Liver (tissue), 9 donors: Measurements from ENCODE around the gene PSME2. TPM values are rescaled to one million over a fixed set of nuclear protein-coding genes. Genes with fewer than 3 reads are reported as not detected.
"Not testable (repeated sequence)": the region's sequence is repeated elsewhere in the genome, so short reads cannot be mapped to it uniquely, and the experiment has no call there.

Source experiments
- DNase-seq: peaks from one replicate; pipeline ENCODE4 v3.0.0-alpha.2; 2017; ENCODE audit warnings: low spot score
- H3K27ac ChIP-seq, 2 donors: one replicate each; pipeline ENCODE4 v1.7.0; 2013; ENCODE audit warnings: inconsistent platforms in 2 of 2, low read length in 2 of 2, control low read depth in 1 of 2, low read depth in 1 of 2, mild to moderate bottlenecking in 1 of 2
- H3K27me3 ChIP-seq, 4 donors: one replicate each; pipeline versions ENCODE4 v1.6.1 to v1.7.0; 2013; ENCODE audit warnings: low read length in 3 of 4, inconsistent platforms in 1 of 4, mild to moderate bottlenecking in 1 of 4, moderate library complexity in 1 of 4; ENCODE audit not compliant: control insufficient read depth in 4 of 4, insufficient read depth in 4 of 4
- H3K36me3 ChIP-seq, 4 donors: one replicate each; pipeline versions ENCODE4 v1.6.1 to v1.7.0; 2013; ENCODE audit warnings: low read length in 3 of 4, mild to moderate bottlenecking in 3 of 4, low read depth in 1 of 4, moderate library complexity in 1 of 4; ENCODE audit not compliant: control insufficient read depth in 4 of 4, insufficient read depth in 3 of 4
- H3K4me1 ChIP-seq, 4 donors: one replicate each; pipeline versions ENCODE4 v1.6.1 to v1.7.0; 2013; ENCODE audit warnings: low read length in 3 of 4, mild to moderate bottlenecking in 3 of 4, moderate library complexity in 1 of 4; ENCODE audit not compliant: control insufficient read depth in 4 of 4, insufficient read depth in 4 of 4
- H3K4me3 ChIP-seq, 3 donors: one replicate each; pipeline versions ENCODE4 v1.6.1 to v1.7.0; 2013; ENCODE audit warnings: low read length in 3 of 3, control low read depth in 1 of 3, low read depth in 1 of 3, mild to moderate bottlenecking in 1 of 3
- H3K9ac ChIP-seq, 2 donors: one replicate each; pipeline ENCODE4 v1.7.0; 2013; ENCODE audit warnings: low read length in 2 of 2, mild to moderate bottlenecking in 2 of 2, moderate library complexity in 2 of 2, control low read depth in 1 of 2, low read depth in 1 of 2
- H3K9me3 ChIP-seq, 4 donors: one replicate each; pipeline versions ENCODE4 v1.6.1 to v1.7.0; 2013; ENCODE audit warnings: low read length in 3 of 4; ENCODE audit not compliant: control insufficient read depth in 4 of 4
- FOXA2 ChIP-seq: IDR thresholded peaks from 2 replicates; pipeline ENCODE4 v1.6.1; 2016; ENCODE audit warnings: antibody characterized with exemption
- GABPA ChIP-seq, 2 donors: IDR thresholded peaks in 1 of 2; conservative IDR thresholded peaks in 1 of 2; 2 replicates each; pipeline ENCODE4 v1.6.1; 2016; ENCODE audit warnings: antibody characterized with exemption in 2 of 2, mild to moderate bottlenecking in 1 of 2, moderate library complexity in 1 of 2
- MAX ChIP-seq: IDR thresholded peaks from 2 replicates; pipeline ENCODE4 v1.6.1; 2016; ENCODE audit warnings: antibody characterized with exemption
- NR2F2 ChIP-seq: IDR thresholded peaks from 2 replicates; pipeline ENCODE4 v1.6.1; 2016; ENCODE audit warnings: antibody characterized with exemption
- RXRA ChIP-seq, 2 donors: IDR thresholded peaks; 2 replicates each; pipeline ENCODE4 v1.6.1; 2017 to 2018; ENCODE audit warnings: antibody characterized with exemption in 2 of 2, mild to moderate bottlenecking in 1 of 2
- SP1 ChIP-seq: IDR thresholded peaks from 2 replicates; pipeline ENCODE4 v1.6.1; 2018; ENCODE audit warnings: antibody characterized with exemption, mild to moderate bottlenecking
- TAF1 ChIP-seq: conservative IDR thresholded peaks from 2 replicates; pipeline ENCODE4 v1.6.1; 2016; ENCODE audit warnings: antibody characterized with exemption, mild to moderate bottlenecking
- WGBS: extraction: QIAGEN DNeasy Blood & Tissue Kit; methylation state at CpG from one replicate; pipeline ENCODE4 v1.1.7; 2013; 5-methylcytosine and 5-hydroxymethylcytosine counted together
- polyA plus RNA-seq, 2 donors: library from polyadenylated mRNA; stranded (reverse) in 1 of 2; unstranded in 1 of 2; fragments of 200-250 nt in 1 of 2; fragments of >200 nt in 1 of 2; fragmentation: Nextera tagmentation in 1 of 2; extraction: Ambion mirVana in 1 of 2; gene quantifications; one replicate each; pipeline versions ENCODE4 v1.2.1 to v1.2.3, GENCODE V29; 2013 to 2015
- total RNA-seq, 2 donors: library from RNA; depleted of rRNA; stranded (reverse); fragments of >200 nt; gene quantifications; one replicate each; pipeline ENCODE4 v1.2.3, GENCODE V29; 2014
- donor health status: healthy.
- donor health status: healthy.
- donor health status: healthy.
- donor health status: healthy.
- donor health status: healthy.

PSME2 gene
- total and polyA plus RNA-seq, 4 donors: 56.9 to 247 (median 92.7) TPM

DNA sequence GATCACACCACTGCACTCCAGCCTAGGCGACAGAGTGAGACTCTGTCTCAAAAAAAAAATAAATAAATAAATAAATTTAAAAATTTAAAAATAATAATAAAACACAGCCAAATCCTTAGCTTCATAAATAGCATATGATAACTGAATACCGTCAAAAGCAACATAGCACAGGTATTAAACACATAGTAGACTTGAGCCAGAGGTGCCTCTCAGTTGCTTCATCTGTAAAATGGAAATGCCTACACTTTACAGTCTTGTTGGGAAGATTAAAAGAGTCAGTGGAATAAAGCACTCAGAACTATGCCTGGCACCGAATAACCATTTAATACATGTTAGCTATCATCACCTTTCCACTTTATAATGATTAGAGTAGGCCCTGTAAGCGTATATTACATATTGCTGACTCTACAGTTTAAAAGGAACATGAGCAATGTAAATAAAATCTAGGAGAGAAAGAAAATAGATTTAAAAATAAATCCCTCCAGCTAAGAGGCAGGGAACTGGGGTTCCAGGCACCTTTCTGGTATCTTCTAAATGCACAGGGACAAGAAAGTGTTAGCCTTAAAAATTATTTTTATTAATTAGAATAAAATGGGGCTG, 39.6 kb downstream of the PSME2 start:
- H3K27ac ChIP-seq: no peak overlapping the region
- peaks cover 4 to 71% (median 52%) of the 10 kb centered on the region in 4 donors for H3K4me1 ChIP-seq
- peaks cover 0 to 19% (median 5%) of the 10 kb centered on the region in 4 donors for H3K36me3 ChIP-seq
- H3K27me3 ChIP-seq: no peaks in the 10 kb centered on the region
- no peak for DNase-seq
- no peak for TF ChIP-seq MAX
- TF ChIP-seq GABPA (IDR thresholded peaks at IDR 0.05 in 1 of 2, conservative IDR thresholded peaks at IDR 0.05 in 1 of 2): no peak
- no peak for TF ChIP-seq TAF1
- no peak for TF ChIP-seq RXRA (IDR thresholded peaks at IDR 0.05)
- no peak overlapping the region for H3K4me3 ChIP-seq
- WGBS: 60% methylated on average over 4 of the region's 4 CpGs
- no peaks in the 10 kb centered on the region for H3K9me3 ChIP-seq
- H3K9ac ChIP-seq: no peak overlapping the region

GRCh38 chr14:24105609-24106239, 40.7 kb downstream of the PSME2 start:
- H3K27me3 ChIP-seq, H3K4me3 ChIP-seq, H3K9me3 ChIP-seq, H3K9ac ChIP-seq, DNase-seq: not testable (repeated sequence)
- peak overlapping the region; percentile 16 to 53 for H3K27ac ChIP-seq
- H3K36me3 ChIP-seq: peaks cover under 1 to 25% (median 5%) of the 10 kb centered on the region in 4 donors
- WGBS: 69% methylated on average over 8 of the region's 8 CpGs
- peaks cover 4 to 76% (median 51%) of the 10 kb centered on the region in 4 donors for H3K4me1 ChIP-seq

DNA sequence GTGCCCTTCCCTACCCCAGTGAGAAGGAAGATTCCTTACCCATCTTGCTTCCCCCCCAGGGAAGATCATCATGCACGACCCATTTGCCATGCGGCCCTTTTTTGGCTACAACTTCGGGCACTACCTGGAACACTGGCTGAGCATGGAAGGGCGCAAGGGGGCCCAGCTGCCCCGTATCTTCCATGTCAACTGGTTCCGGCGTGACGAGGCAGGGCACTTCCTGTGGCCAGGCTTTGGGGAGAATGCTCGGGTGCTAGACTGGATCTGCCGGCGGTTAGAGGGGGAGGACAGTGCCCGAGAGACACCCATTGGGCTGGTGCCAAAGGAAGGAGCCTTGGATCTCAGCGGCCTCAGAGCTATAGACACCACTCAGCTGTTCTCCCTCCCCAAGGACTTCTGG, 43.0 kb downstream of the PSME2 start:
- Histone ChIP-seq H3K4me1 (peaks cover 2 to 84% (median 57%) of the 10 kb centered on the region in 4 donors), H3K9ac (no peak overlapping the region), H3K4me3 (no peak overlapping the region), H3K27me3 (no peaks in the 10 kb centered on the region), H3K9me3 (no peaks in the 10 kb centered on the region), H3K27ac (no peak overlapping the region), H3K36me3 (peaks cover 6 to 38% (median 19%) of the 10 kb centered on the region in 4 donors)
- WGBS: 83% methylated on average over 13 of the region's 13 CpGs
- no peak for DNase-seq
- TF ChIP-seq GABPA (IDR thresholded peaks at IDR 0.05 in 1 of 2, conservative IDR thresholded peaks at IDR 0.05 in 1 of 2) (no peak), SP1 (no peak), FOXA2 (no peak), TAF1 (no peak)

- H3K4me3 ChIP-seq: no peak overlapping the region
- DNase-seq: no peak
- WGBS: 73% methylated on average over 7 of the region's 7 CpGs
- peaks cover 9 to 38% (median 25%) of the 10 kb centered on the region in 4 donors for H3K36me3 ChIP-seq
- H3K27me3 ChIP-seq: no peaks in the 10 kb centered on the region
- no peaks in the 10 kb centered on the region for H3K9me3 ChIP-seq
- H3K4me1 ChIP-seq: peaks cover 2 to 83% (median 64%) of the 10 kb centered on the region in 4 donors
- TF ChIP-seq NR2F2 (no peak), SP1 (no peak)
- H3K9ac ChIP-seq: no peak overlapping the region
- no peak overlapping the region for H3K27ac ChIP-seq
Measured at GRCh38 chr14:24102357-24103048, 43.9 kb downstream of the PSME2 start.
